K562 (cell line): ENCODE measurements around the gene PTBP3. TPM values are rescaled to one million over a fixed set of nuclear protein-coding genes. Genes with fewer than 3 reads are reported as not detected.

ENCODE experiments used
- ATF3 ChIP-seq, 2 experiments: fragments of 450-650 bp in 1 of 2; sonication (generic) in 1 of 2; formaldehyde crosslinking in 1 of 2; IDR thresholded peaks in 1 of 2; conservative IDR thresholded peaks in 1 of 2; 2 replicates each; pipeline versions ENCODE4 v1.6.1 to v1.8.1; 2016 to 2023; ENCODE audit warnings: mild to moderate bottlenecking in 2 of 2, moderate library complexity in 2 of 2, inconsistent platforms in 1 of 2, missing genetic modification reagents in 1 of 2
- CBX2 ChIP-seq: fragments of 200-600 bp; sonication (generic); IDR thresholded peaks from one replicate; pipeline ENCODE4 v1.6.1; 2012; ENCODE audit warnings: mild to moderate bottlenecking, low read length, inconsistent platforms; ENCODE audit not compliant: insufficient read depth, poor library complexity, severe bottlenecking
- CBX3 ChIP-seq, 2 experiments: IDR thresholded peaks; 1 replicate in 1 of 2; 2 replicates in 1 of 2; pipeline ENCODE4 v1.6.1; 2012; ENCODE audit warnings: inconsistent platforms in 2 of 2, low read length in 2 of 2, borderline replicate concordance in 1 of 2, control low read depth in 1 of 2
- DPF2 ChIP-seq: fragments of 450-650 bp; IDR thresholded peaks from 2 replicates; pipeline ENCODE4 v1.6.1; 2016
- ELF4 ChIP-seq: fragments of 450-650 bp; formaldehyde crosslinking; IDR thresholded peaks from 2 replicates; pipeline ENCODE4 v1.4.0; 2022; ENCODE audit warnings: missing genetic modification characterization
- GABPB2 ChIP-seq: fragments of 250-450 bp; sonication (Bioruptor Pico); conservative IDR thresholded peaks from 2 replicates; pipeline ENCODE4 v1.5.1; 2021; ENCODE audit warnings: mild to moderate bottlenecking
- HMG20B ChIP-seq: fragments of 250-450 bp; sonication (Bioruptor Pico); IDR thresholded peaks from 2 replicates; pipeline ENCODE4 v1.5.0; 2021; ENCODE audit warnings: mild to moderate bottlenecking
- JUN ChIP-seq, 2 experiments: sonication (generic) in 1 of 2; formaldehyde crosslinking in 1 of 2; IDR thresholded peaks; 2 replicates each; pipeline versions ENCODE4 v1.6.1 to v1.8.0; 2012 to 2022; ENCODE audit warnings: borderline replicate concordance in 2 of 2, mild to moderate bottlenecking in 2 of 2, improper control_type of control experiment in 1 of 2, low read depth in 1 of 2, low read length in 1 of 2, missing genetic modification reagents in 1 of 2
- KDM2B ChIP-seq: fragments of 250-450 bp; sonication (Bioruptor Pico); IDR thresholded peaks from 2 replicates; pipeline ENCODE4 v1.8.0; 2021; ENCODE audit warnings: mild to moderate bottlenecking, moderate library complexity
- MAZ ChIP-seq, 2 experiments: fragments of 450-650 bp in 1 of 2; sonication (generic) in 1 of 2; formaldehyde crosslinking; IDR thresholded peaks in 1 of 2; conservative IDR thresholded peaks in 1 of 2; 2 replicates each; pipeline versions ENCODE4 v1.4.0 to v1.5.0; 2020; ENCODE audit warnings: mild to moderate bottlenecking in 1 of 2, missing genetic modification reagents in 1 of 2
- MTA2 ChIP-seq: fragments of 450-650 bp; IDR thresholded peaks from 2 replicates; pipeline ENCODE4 v1.6.1; 2016; ENCODE audit warnings: low read depth
- NFE2L1 ChIP-seq: fragments of 450-650 bp; IDR thresholded peaks from 2 replicates; pipeline ENCODE4 v1.6.1; 2016; ENCODE audit warnings: missing genetic modification characterization, low read depth, mild to moderate bottlenecking, missing compliant biosample characterization, moderate library complexity, borderline replicate concordance
- PHTF2 ChIP-seq: fragments of 250-450 bp; sonication (Bioruptor Pico); IDR thresholded peaks from 2 replicates; pipeline ENCODE4 v1.5.0; 2021; ENCODE audit warnings: mild to moderate bottlenecking
- ZFPM2 ChIP-seq: fragments of 250-450 bp; sonication (Bioruptor Pico); IDR thresholded peaks from 2 replicates; pipeline ENCODE4 v1.5.1; 2022; ENCODE audit warnings: mild to moderate bottlenecking
- ZKSCAN3 ChIP-seq: fragments of 250-450 bp; sonication (Bioruptor Pico); IDR thresholded peaks from 2 replicates; pipeline ENCODE4 v1.4.0; 2020
- ZNF253 ChIP-seq: fragments of 250-450 bp; sonication (Bioruptor Pico); conservative IDR thresholded peaks from 2 replicates; pipeline ENCODE4 v1.6.1; 2021; ENCODE audit warnings: mild to moderate bottlenecking
- ZNF561 ChIP-seq: fragments of 450-650 bp; formaldehyde crosslinking; conservative IDR thresholded peaks from 2 replicates; pipeline ENCODE4 v1.4.0; 2020; ENCODE audit warnings: mild to moderate bottlenecking, moderate library complexity
- polyA plus RNA-seq, 8 experiments: library from polyadenylated mRNA; depleted of rRNA in 4 of 8; stranded (reverse) in 5 of 8; unstranded in 3 of 8; fragments of >200 nt; fragmentation: Nextera tagmentation in 2 of 8; fragmentation: Illumina TruSeq in 1 of 8; extraction: Ambion mirVana in 2 of 8; extraction: Trizol in 1 of 8; gene quantifications; 2 replicates each; pipeline versions ENCODE4 v1.2.1 to v1.2.3, GENCODE V29; 2011 to 2014; ENCODE audit warnings: inconsistent platforms in 1 of 8, missing spikeins in 1 of 8
- total RNA-seq, 7 experiments: library from RNA; depleted of rRNA in 6 of 7; stranded (reverse); fragments of >200 nt in 6 of 7; fragmentation: Illumina TruSeq in 2 of 7; extraction: Trizol in 2 of 7; gene quantifications; 2 replicates each; pipeline versions ENCODE4 v1.2.1 to v1.2.3, GENCODE V29; 2011 to 2021; ENCODE audit warnings: low replicate concordance in 1 of 7

Gene PTBP3
- total and polyA plus RNA-seq, 9 of the 15 experiments (the other 6 are each of a cell fraction or from before 2014, with no cell fraction given), result 22.4 to 132 (median 68.0) TPM

GRCh38 chr9:112173489-112174221 lies 159.8 kb downstream of the PTBP3 start (continued):
- TF ChIP-seq KDM2B (CRISPR knock-in tag), result no peak
- TF ChIP-seq HMG20B (CRISPR knock-in tag), result no peak
- no peak for TF ChIP-seq CBX2
- TF ChIP-seq ZNF561 (CRISPR knock-in tag), result no peak
- no peak for TF ChIP-seq MTA2
- no peak for TF ChIP-seq ZKSCAN3
- no peak for TF ChIP-seq GABPB2 (CRISPR knock-in tag)
- no peak for TF ChIP-seq ZFPM2
- no peak for TF ChIP-seq JUN (IDR thresholded peaks at IDR 0.05; ENCODE audit: borderline replicate concordance, low read depth, low read length)
- no peak for TF ChIP-seq JUN (CRISPR knock-in tag; IDR thresholded peaks at IDR 0.05; ENCODE audit: borderline replicate concordance)
- TF ChIP-seq PHTF2 (CRISPR knock-in tag), result no peak
- TF ChIP-seq ATF3 (IDR thresholded peaks at IDR 0.05), result no peak
- TF ChIP-seq ATF3 (CRISPR knock-in tag; conservative IDR thresholded peaks at IDR 0.05), result no peak
- no peak for TF ChIP-seq CBX3 (IDR thresholded peaks at IDR 0.05; ENCODE audit: borderline replicate concordance in 1 of 2, low read length in 2 of 2)
- TF ChIP-seq MAZ (CRISPR knock-in tag; conservative IDR thresholded peaks at IDR 0.05 in 1 of 2, IDR thresholded peaks at IDR 0.05 in 1 of 2), result 0 out of 4 replicates have a peak, but pooled peaks of 1 of the 2 experiments have one; percentile 20
- no peak for TF ChIP-seq ELF4 (CRISPR knock-in tag)
- no peak for TF ChIP-seq ZNF253 (CRISPR knock-in tag)
- TF ChIP-seq NFE2L1 (tag), result no peak
- no peak for TF ChIP-seq DPF2
